Transverse colon (tissue), 3 donors: ENCODE measurements around the gene SASH1.

Source experiments
- CTCF ChIP-seq, 5 experiments: fragments of 200-600 bp in 3 of 5; fragments of 450-650 bp in 2 of 5; sonication (generic) in 3 of 5; IDR thresholded peaks; 1 replicate in 2 of 5; 2 replicates in 3 of 5; pipeline ENCODE4 v1.5.1; 2016 to 2017; ENCODE audit warnings: antibody characterized with exemption in 5 of 5, inconsistent platforms in 3 of 5, mild to moderate bottlenecking in 2 of 5, moderate library complexity in 1 of 5
- POLR2A ChIP-seq: fragments of 450-650 bp; IDR thresholded peaks from one replicate; pipeline ENCODE4 v1.6.1; 2016; ENCODE audit warnings: antibody characterized with exemption, mild to moderate bottlenecking, moderate library complexity

- peak; percentile 62 to 68 (median 65) for TF ChIP-seq CTCF (IDR thresholded peaks at IDR 0.05)
- TF ChIP-seq POLR2A, result no peak
Observed at GRCh38 chr6:148577687-148578488, 235.2 kb downstream of the SASH1 start.
